HUES64 (cell line): ENCODE data around the gene TBX3.

Source experiments
- H3K27ac ChIP-seq: 2 replicates; pipeline ENCODE4 v1.7.0; 2013; ENCODE audit warnings: low read depth, low read length, inconsistent platforms
- H3K27me3 ChIP-seq: 2 replicates; pipeline ENCODE4 v1.6.1; 2013; ENCODE audit warnings: mild to moderate bottlenecking, low read length; ENCODE audit not compliant: insufficient read depth
- H3K36me3 ChIP-seq: 2 replicates; pipeline ENCODE4 v1.6.1; 2013; ENCODE audit warnings: mild to moderate bottlenecking, low read length; ENCODE audit not compliant: insufficient read depth
- H3K4me1 ChIP-seq: 2 replicates; pipeline ENCODE4 v1.6.1; 2013; ENCODE audit warnings: mild to moderate bottlenecking, low read length, moderate library complexity; ENCODE audit not compliant: insufficient read depth
- H3K4me3 ChIP-seq: 2 replicates; pipeline ENCODE4 v1.5.1; 2013; ENCODE audit warnings: mild to moderate bottlenecking, low read length, moderate library complexity
- H3K9ac ChIP-seq: 2 replicates; pipeline ENCODE4 v1.6.1; 2013; ENCODE audit warnings: mild to moderate bottlenecking, low read depth, low read length
- H3K9me3 ChIP-seq: 2 replicates; pipeline ENCODE4 v1.6.1; 2013; ENCODE audit warnings: low read depth, low read length; ENCODE audit not compliant: insufficient read depth
- WGBS: fragments of 150-250, 120-280 bp; methylation state at CpG from one replicate; pipeline ENCODE4 v1.1.7; 2013; ENCODE audit warnings: missing lambda C conversion rate; 5-methylcytosine and 5-hydroxymethylcytosine counted together

TBX3 gene

DNA sequence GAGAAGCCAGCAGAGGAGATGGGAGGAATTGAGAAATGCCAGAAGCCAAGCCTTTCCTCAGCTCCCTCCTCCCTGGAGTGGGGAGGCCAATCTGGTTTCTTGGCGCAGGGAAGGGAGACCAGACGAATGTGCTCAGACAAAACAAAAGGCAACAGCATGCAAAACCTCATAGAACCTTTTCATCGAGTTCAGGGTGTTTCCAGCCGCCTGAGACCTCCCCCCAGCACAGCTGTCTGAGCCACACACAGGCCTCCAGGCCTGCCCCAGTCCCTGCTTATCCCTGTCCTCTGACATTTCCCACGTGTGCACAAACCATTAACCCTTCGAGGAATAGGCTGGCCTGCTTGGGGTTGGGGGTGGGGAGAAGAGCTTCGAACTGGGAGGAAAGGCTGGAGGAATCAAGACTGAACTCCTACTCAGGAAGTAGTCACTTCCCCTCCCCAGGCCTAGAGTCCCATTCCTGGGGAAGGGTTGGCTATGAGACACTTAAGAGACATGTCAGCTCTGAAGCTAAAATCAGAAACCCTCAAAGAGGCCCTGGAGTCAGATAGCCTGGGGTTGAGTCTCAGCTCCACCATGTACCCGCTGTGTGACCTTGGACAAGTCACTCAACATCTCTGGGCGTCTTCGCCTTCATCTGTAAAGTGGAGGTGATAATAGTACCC lies 10.7 kb downstream of the TBX3 start:
- Histone ChIP-seq H3K36me3 (no peaks in the 10 kb centered on the region), H3K27ac (no peak overlapping the region), H3K9me3 (no peaks in the 10 kb centered on the region), H3K27me3 (peaks cover 98% of the 10 kb centered on the region), H3K9ac (no peak overlapping the region), H3K4me1 (peaks cover 30% of the 10 kb centered on the region), H3K4me3 (no peak overlapping the region)
- WGBS = 25% methylated on average over 7 of the region's 10 CpGs

DNA sequence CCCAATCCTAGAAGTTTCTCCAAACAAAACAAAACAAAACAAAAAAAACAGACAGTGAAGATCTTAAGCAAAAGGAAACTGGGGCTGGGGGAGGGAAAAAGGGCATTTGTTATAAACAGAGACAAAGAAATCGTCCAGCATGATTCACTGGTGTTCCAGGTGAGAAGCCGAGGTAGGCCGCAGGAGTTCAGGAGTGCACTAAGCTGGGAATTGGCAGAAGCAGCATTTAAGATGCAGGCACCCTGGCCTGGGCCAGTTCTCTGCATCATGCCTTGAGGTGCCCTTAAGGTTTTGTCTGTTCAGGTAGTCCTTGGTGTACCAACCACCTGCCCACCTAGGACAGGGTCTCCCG lies 11.2 kb downstream of the TBX3 start:
- no peaks in the 10 kb centered on the region for H3K36me3 ChIP-seq
- WGBS = 17% methylated on average over 4 of the region's 4 CpGs
- H3K27me3 ChIP-seq = peaks cover 98% of the 10 kb centered on the region
- no peak overlapping the region for H3K4me3 ChIP-seq
- no peak overlapping the region for H3K27ac ChIP-seq
- peaks cover 30% of the 10 kb centered on the region for H3K4me1 ChIP-seq
- no peak overlapping the region for H3K9ac ChIP-seq
- no peaks in the 10 kb centered on the region for H3K9me3 ChIP-seq

DNA sequence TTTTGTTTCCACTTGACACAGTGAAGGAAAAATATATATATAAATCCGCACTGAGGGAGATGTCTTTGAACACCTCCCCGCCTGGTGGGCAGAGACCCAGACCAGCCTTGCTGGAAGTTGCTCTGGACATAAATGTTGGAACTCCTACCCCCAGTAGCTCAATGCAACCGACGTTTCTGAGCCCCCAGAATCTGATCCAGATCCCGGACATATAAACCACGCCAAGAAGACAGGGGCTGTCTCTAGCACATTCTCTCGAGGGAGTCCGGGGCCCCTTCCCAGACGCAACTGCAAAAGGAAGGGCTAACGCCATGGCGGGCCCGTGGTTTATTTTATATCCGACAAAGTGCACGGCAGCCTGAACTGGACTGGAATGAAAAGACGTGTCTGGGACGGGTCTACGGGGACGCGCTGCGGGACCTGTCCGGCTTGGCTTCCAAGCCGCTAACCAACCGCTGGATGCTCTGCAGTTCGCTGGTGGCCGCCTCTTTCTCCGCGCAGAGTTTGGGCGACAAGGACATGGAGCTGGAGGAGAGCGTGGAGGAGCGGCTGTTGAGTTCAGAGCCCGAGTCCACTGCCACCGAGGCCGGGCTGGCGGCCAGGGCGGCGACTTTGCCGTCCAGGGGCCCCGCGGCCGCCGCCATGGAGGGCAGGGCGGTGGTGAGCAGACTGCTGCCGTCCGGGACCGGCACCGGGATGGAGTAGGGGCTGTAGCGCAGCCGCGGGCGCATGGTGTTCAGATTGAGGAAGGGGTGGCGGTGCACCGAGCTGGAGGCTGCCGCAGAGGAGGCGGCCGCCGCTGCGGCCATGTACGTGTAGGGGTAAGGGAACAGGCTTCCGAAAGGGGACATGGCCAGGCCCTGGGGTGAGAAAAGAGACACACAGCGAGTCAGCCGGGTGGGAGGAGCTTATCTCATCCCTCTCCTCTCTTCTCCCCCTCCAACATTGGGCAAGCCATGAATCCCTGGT lies 12.2 kb downstream of the TBX3 start:
- Histone ChIP-seq H3K9ac (no peak overlapping the region), H3K27ac (no peak overlapping the region), H3K4me1 (peaks cover 38% of the 10 kb centered on the region)

DNA sequence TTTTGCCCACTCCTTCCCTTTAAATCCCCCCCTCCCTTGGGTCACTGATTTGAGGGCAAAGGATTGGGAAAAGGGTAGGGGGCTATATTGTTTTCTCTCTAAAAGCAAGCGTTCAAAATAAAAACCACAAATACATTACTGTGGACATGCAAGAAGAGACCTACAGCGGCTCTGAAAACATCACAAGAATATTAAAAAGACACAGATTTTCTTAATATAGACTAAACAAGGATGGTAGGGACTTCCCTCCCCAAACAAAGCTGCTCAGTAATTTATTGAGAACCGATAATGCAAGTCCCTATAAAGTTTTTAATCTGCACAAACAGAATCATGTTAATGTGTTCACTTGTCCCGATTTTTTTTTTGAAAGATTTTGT lies 12.9 kb downstream of the TBX3 start:
- no peaks in the 10 kb centered on the region for H3K36me3 ChIP-seq
- H3K27ac ChIP-seq = no peak overlapping the region

More for the DNA sequence above, 12.2 kb downstream of the TBX3 start:
- peak overlapping the region; percentile 39 for H3K4me3 ChIP-seq
- H3K36me3 ChIP-seq = no peaks in the 10 kb centered on the region
- no peaks in the 10 kb centered on the region for H3K9me3 ChIP-seq
- 4% methylated on average over 59 of the region's 61 CpGs for WGBS
- peaks cover 98% of the 10 kb centered on the region for H3K27me3 ChIP-seq

DNA sequence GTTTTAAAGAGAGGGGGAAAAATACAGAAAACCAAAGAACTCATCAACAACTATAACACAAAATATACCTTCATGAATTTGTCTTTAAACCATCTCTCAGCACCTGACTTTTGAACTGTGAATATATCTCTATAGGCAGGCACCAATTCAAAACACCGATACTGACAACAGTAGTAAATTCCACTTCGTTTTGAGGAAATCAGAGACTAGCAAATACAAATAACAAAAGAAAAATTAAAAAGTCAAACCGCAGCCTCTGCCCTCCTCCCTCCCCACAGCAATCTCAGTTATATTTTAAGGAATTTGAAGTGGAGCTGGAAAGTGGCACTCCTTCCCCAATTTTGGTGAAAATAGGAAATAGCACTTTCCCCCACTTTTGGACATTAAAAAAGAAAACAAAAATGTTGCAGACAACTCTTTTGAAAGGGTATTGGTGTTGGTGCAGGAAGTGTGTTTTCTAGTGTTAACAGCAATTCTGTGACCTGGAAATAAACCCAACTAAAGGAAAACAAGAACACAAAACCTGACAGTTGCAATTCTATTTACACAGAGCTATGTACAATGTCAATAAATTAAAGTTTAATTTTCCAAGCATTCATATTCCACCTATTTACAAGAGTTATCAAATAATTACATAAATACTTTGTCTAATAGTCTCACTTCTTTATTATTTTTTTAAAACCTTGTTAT lies 13.5 kb downstream of the TBX3 start:
- H3K9ac ChIP-seq = no peak overlapping the region
- no peaks in the 10 kb centered on the region for H3K36me3 ChIP-seq
- peaks cover 98% of the 10 kb centered on the region for H3K27me3 ChIP-seq
- 0% methylated on average over 2 of the region's 3 CpGs for WGBS
- no peak overlapping the region for H3K4me3 ChIP-seq
- H3K4me1 ChIP-seq = peaks cover 34% of the 10 kb centered on the region
- H3K9me3 ChIP-seq = no peaks in the 10 kb centered on the region
- no peak overlapping the region for H3K27ac ChIP-seq

More for the DNA sequence above, 12.9 kb downstream of the TBX3 start:
- 4% methylated on average over 3 of the region's 4 CpGs for whole genome bisulfite sequencing
- Histone ChIP-seq H3K4me3 (no peak overlapping the region), H3K4me1 (peaks cover 37% of the 10 kb centered on the region), H3K9me3 (no peaks in the 10 kb centered on the region), H3K27me3 (peaks cover 98% of the 10 kb centered on the region), H3K9ac (no peak overlapping the region)

- H3K4me1 ChIP-seq = peaks cover 34% of the 10 kb centered on the region
- no peak overlapping the region for H3K9ac ChIP-seq
- peak overlapping the region; percentile 24; the same call in 1 of the 2 replicates for H3K4me3 ChIP-seq
- H3K27ac ChIP-seq = no peak overlapping the region
- no peaks in the 10 kb centered on the region for H3K36me3 ChIP-seq
- no peaks in the 10 kb centered on the region for H3K9me3 ChIP-seq
- 1% methylated on average over 32 of the region's 33 CpGs for WGBS
- H3K27me3 ChIP-seq = peaks cover 97% of the 10 kb centered on the region
Observed at GRCh38 chr12:114669401-114670290, 14.3 kb downstream of the TBX3 start.

- Histone ChIP-seq H3K27ac (no peak overlapping the region), H3K9me3 (no peaks in the 10 kb centered on the region), H3K4me3 (peak overlapping the region; percentile 24; the same call in 1 of the 2 replicates), H3K27me3 (peaks cover 97% of the 10 kb centered on the region), H3K4me1 (peaks cover 39% of the 10 kb centered on the region), H3K9ac (no peak overlapping the region), H3K36me3 (no peaks in the 10 kb centered on the region)
- WGBS = 0% methylated on average over 10 of the region's 20 CpGs
Observed at GRCh38 chr12:114668886-114669288, 15.1 kb downstream of the TBX3 start.

DNA sequence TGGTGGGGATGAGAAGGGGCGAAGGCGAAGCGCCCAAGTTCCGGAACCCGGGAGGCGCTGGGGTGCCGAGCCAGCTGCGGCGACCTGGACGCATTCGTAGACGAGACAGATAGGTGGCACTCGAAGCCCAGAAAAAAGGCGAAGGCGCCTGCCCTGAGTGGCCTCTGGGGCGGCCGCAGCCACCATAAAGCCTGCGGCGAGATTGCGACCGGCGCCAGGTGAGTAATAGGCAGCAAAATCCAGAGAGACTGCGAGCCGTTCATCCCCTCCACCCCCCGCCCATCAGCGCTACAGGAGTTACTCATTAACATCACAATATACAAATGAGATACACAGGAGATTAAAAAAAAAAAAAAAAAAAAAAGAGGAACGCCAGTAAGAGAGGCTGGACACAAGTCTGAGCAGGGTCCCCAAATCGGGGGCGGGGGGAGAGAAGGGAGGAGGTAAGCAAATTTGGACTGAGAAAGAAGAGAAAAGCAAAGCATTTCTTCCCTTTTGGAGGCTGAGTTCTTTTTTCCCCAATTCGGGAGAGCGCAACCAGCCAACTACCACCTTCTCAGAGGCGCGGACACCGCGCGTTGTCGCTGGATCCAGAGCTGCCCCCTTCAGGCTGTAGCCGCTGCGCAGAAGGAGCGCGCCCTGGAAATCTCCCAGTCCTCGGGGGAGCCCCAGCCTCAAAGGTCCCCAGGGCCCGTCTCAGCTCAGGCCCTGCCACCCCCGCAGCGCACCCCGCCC lies 15.7 kb downstream of the TBX3 start:
- Histone ChIP-seq H3K27me3 (peaks cover 97% of the 10 kb centered on the region), H3K9ac (no peak overlapping the region), H3K4me1 (peaks cover 39% of the 10 kb centered on the region), H3K36me3 (no peaks in the 10 kb centered on the region), H3K27ac (no peak overlapping the region), H3K4me3 (peak overlapping the region; percentile 34), H3K9me3 (no peaks in the 10 kb centered on the region)
- under 1% methylated on average over 44 of the region's 46 CpGs for WGBS

DNA sequence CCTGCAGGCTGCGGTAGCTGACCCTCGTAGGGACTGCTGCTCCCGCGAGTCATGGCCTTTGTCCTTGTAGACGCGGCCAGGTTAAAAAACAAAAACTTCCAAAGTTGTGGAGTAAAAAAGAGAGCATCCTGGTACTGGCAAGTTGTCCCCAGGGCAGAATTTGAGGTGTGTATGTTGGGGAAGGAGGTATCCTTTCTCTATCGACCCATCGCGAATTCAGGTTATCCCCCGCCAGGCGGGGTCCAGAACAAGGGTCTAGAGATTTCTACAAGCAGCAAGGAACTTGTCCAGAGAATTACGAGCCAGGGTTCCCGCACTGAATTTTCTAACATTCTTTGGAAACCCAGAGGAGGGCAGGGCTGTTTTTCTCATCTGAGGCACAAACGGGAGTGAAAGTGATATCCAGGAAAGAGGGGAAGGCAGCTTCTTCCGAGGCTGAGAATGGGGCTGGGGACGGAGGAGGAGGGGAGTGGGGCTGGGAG lies 16.3 kb downstream of the TBX3 start:
- Histone ChIP-seq H3K9me3 (no peaks in the 10 kb centered on the region), H3K27ac (no peak overlapping the region), H3K9ac (no peak overlapping the region), H3K4me3 (peak overlapping the region; percentile 34), H3K27me3 (peaks cover 97% of the 10 kb centered on the region), H3K4me1 (peaks cover 39% of the 10 kb centered on the region), H3K36me3 (no peaks in the 10 kb centered on the region)
- WGBS = 2% methylated on average over 16 of the region's 16 CpGs
